ENCODE data around the gene DNAAF8. TPM values are rescaled to one million over a fixed set of nuclear protein-coding genes. Genes with fewer than 3 reads are reported as not detected.
A peak's percentile ranks its signal among the peaks of the same experiment; 100 is the strongest.

Gene DNAAF8
- total and polyA plus RNA-seq, 7 donors = 0.14 to 1.2 (median 0.60) TPM

- H3K27me3 ChIP-seq = no peaks in the 10 kb centered on the region
- H3K36me3 ChIP-seq = peaks cover 5 to 54% (median 25%) of the 10 kb centered on the region in 4 donors
- H3K4me3 ChIP-seq = no peak overlapping the region
- intact Hi-C loops (cut with DNase I) = no loop called here
- H3K27ac ChIP-seq = no peak overlapping the region
- peaks cover 0 to 13% (median 11%) of the 10 kb centered on the region in 4 donors for H3K4me1 ChIP-seq
- H3K9me3 ChIP-seq = no peaks in the 10 kb centered on the region
- TF ChIP-seq EP300 (IDR thresholded peaks at IDR 0.05) = no peak
- no peak for TF ChIP-seq POLR2A (IDR thresholded peaks at IDR 0.05)
- TF ChIP-seq CTCF (IDR thresholded peaks at IDR 0.05) = no peak
- TF ChIP-seq POLR2AphosphoS5 (IDR thresholded peaks at IDR 0.05) = no peak
- 92 to 94% methylated on average over 21 of the region's 21 CpGs for WGBS, 2 donors
- no peak for DNase-seq
Observed at GRCh38 chr16:4689091-4689671, 45.2 kb upstream of the DNAAF8 start.

GRCh38 chr16:4689864-4690704 is 44.3 kb upstream of the DNAAF8 start:
- Histone ChIP-seq H3K27ac (no peak overlapping the region), H3K36me3 (peaks cover 0 to 45% (median 18%) of the 10 kb centered on the region in 4 donors), H3K27me3 (no peaks in the 10 kb centered on the region), H3K9me3 (no peaks in the 10 kb centered on the region), H3K4me1 (peaks cover 0 to 22% (median 20%) of the 10 kb centered on the region in 4 donors), H3K4me3 (no peak overlapping the region)
- 86 to 91% methylated on average over 31 of the region's 31 CpGs for WGBS, 2 donors
- peak; percentile 66 for DNase-seq
- no peak for TF ChIP-seq POLR2AphosphoS5 (IDR thresholded peaks at IDR 0.05)
- intact Hi-C loops (cut with DNase I) = no loop called here

GRCh38 chr16:4690946-4691665 is 43.2 kb upstream of the DNAAF8 start:
- peak; percentile 63 for DNase-seq
- H3K36me3 ChIP-seq = peaks cover 0 to 43% (median 16%) of the 10 kb centered on the region in 4 donors
- H3K27me3 ChIP-seq = no peaks in the 10 kb centered on the region
- H3K4me3 ChIP-seq = no peak overlapping the region
- 73 to 82% methylated on average over 19 of the region's 19 CpGs for WGBS, 2 donors
- no peak for TF ChIP-seq POLR2A (IDR thresholded peaks at IDR 0.05)
- TF ChIP-seq EP300 (IDR thresholded peaks at IDR 0.05) = no peak
- no peak for TF ChIP-seq POLR2AphosphoS5 (IDR thresholded peaks at IDR 0.05)
- TF ChIP-seq CTCF (IDR thresholded peaks at IDR 0.05) = no peak
- intact Hi-C loops (cut with DNase I) = no loop called here
- H3K4me1 ChIP-seq = peaks cover 0 to 32% (median 29%) of the 10 kb centered on the region in 4 donors
- H3K27ac ChIP-seq = no peak overlapping the region
- no peaks in the 10 kb centered on the region for H3K9me3 ChIP-seq

GRCh38 chr16:4691666-4692412 is 42.5 kb upstream of the DNAAF8 start:
- Histone ChIP-seq H3K27me3 (no peaks in the 10 kb centered on the region), H3K4me1 (peaks cover 0 to 38% (median 32%) of the 10 kb centered on the region in 4 donors), H3K4me3 (no peak overlapping the region), H3K9me3 (no peaks in the 10 kb centered on the region), H3K36me3 (peaks cover under 1 to 43% (median 12%) of the 10 kb centered on the region in 4 donors), H3K27ac (no peak overlapping the region)
- WGBS, 2 donors = 78 to 81% methylated on average over 20 of the region's 20 CpGs
- peak; percentile 67 for DNase-seq
- intact Hi-C loops (cut with DNase I) = loop anchor here (2.0 kb wide), 2 partner anchors 43 to 75 kb away; partner anchors contain the start of genes ANKS3 and DNAAF8
- no peak for TF ChIP-seq POLR2A (IDR thresholded peaks at IDR 0.05)
- no peak for TF ChIP-seq CTCF (IDR thresholded peaks at IDR 0.05)
- no peak for TF ChIP-seq EP300 (IDR thresholded peaks at IDR 0.05)
- TF ChIP-seq POLR2AphosphoS5 (IDR thresholded peaks at IDR 0.05) = no peak
